ENCODE data around the gene LAGE3.
"Not testable (repeated sequence)": the region's sequence is repeated elsewhere in the genome, so short reads cannot be mapped to it uniquely, and the experiment has no call there.

LAGE3 gene

GRCh38 chrX:154505734-154506133 is 26.7 kb upstream of the LAGE3 start:
- Histone ChIP-seq H3K9me3 (ENCODE audit: insufficient read depth, low read depth, low read length) (no peaks in the 10 kb centered on the region), H2AFZ (ENCODE audit: low read length) (no peak overlapping the region), H4K20me1 (ENCODE audit: insufficient read depth, low read length, poor library complexity, severe bottlenecking) (no peaks in the 10 kb centered on the region), H3K27me3 (ENCODE audit: insufficient read depth, low read length, poor library complexity, severe bottlenecking) (no peaks in the 10 kb centered on the region), H3K4me3 (ENCODE audit: low read length, poor library complexity, severe bottlenecking) (no peak overlapping the region), H3K9me2 (replicated peaks; ENCODE audit: low read depth, low read length) (no peaks in the 10 kb centered on the region), H3K9ac (ENCODE audit: low read depth, low read length, poor library complexity, severe bottlenecking) (no peak overlapping the region), H3F3A (ENCODE audit: low read depth) (no peaks in the 10 kb centered on the region), H3K4me1 (ENCODE audit: insufficient read depth, low read length, poor library complexity, severe bottlenecking) (no peaks in the 10 kb centered on the region), H3K79me2 (ENCODE audit: insufficient read depth, low read length) (no peaks in the 10 kb centered on the region), H3K36me3 (ENCODE audit: insufficient read depth, low read length) (no peaks in the 10 kb centered on the region), H3K4me2 (ENCODE audit: low read depth, low read length, poor library complexity, severe bottlenecking) (no peak overlapping the region)
- TF ChIP-seq EZH2phosphoT487 (IDR thresholded peaks at IDR 0.05; ENCODE audit: borderline replicate concordance) (no peak), CTCF (conservative IDR thresholded peaks at IDR 0.05; ENCODE audit: low read length) (no peak)

GRCh38 chrX:154502989-154503388 is 23.9 kb upstream of the LAGE3 start:
- Histone ChIP-seq H2AFZ (ENCODE audit: low read length) (no peak overlapping the region), H4K20me1 (ENCODE audit: insufficient read depth, low read length, poor library complexity, severe bottlenecking) (no peaks in the 10 kb centered on the region), H3K9me3 (ENCODE audit: insufficient read depth, low read depth, low read length) (no peaks in the 10 kb centered on the region), H3K4me2 (ENCODE audit: low read depth, low read length, poor library complexity, severe bottlenecking) (no peak overlapping the region), H3K27me3 (ENCODE audit: insufficient read depth, low read length, poor library complexity, severe bottlenecking) (no peaks in the 10 kb centered on the region), H3K4me3 (ENCODE audit: low read length, poor library complexity, severe bottlenecking) (no peak overlapping the region), H3K36me3 (ENCODE audit: insufficient read depth, low read length) (no peaks in the 10 kb centered on the region), H3K9ac (ENCODE audit: low read depth, low read length, poor library complexity, severe bottlenecking) (no peak overlapping the region), H3K9me2 (replicated peaks; ENCODE audit: low read depth, low read length) (no peaks in the 10 kb centered on the region), H3K4me1 (ENCODE audit: insufficient read depth, low read length, poor library complexity, severe bottlenecking) (no peaks in the 10 kb centered on the region), H3K79me2 (ENCODE audit: insufficient read depth, low read length) (no peaks in the 10 kb centered on the region), H3F3A (ENCODE audit: low read depth) (no peaks in the 10 kb centered on the region)
- TF ChIP-seq EZH2phosphoT487 (IDR thresholded peaks at IDR 0.05; ENCODE audit: borderline replicate concordance) (no peak), CTCF (conservative IDR thresholded peaks at IDR 0.05; ENCODE audit: low read length) (no peak)

- Histone ChIP-seq H3K27me3 (ENCODE audit: insufficient read depth, low read length, poor library complexity, severe bottlenecking) (no peaks in the 10 kb centered on the region), H3K9ac (ENCODE audit: low read depth, low read length, poor library complexity, severe bottlenecking) (no peak overlapping the region), H3K79me2 (ENCODE audit: insufficient read depth, low read length) (no peaks in the 10 kb centered on the region), H3K9me2 (replicated peaks; ENCODE audit: low read depth, low read length) (no peaks in the 10 kb centered on the region), H3K9me3 (ENCODE audit: insufficient read depth, low read depth, low read length) (no peaks in the 10 kb centered on the region), H3K4me3 (ENCODE audit: low read length, poor library complexity, severe bottlenecking) (no peak overlapping the region), H2AFZ (ENCODE audit: low read length) (no peak overlapping the region), H3K4me1 (ENCODE audit: insufficient read depth, low read length, poor library complexity, severe bottlenecking) (no peaks in the 10 kb centered on the region), H4K20me1 (ENCODE audit: insufficient read depth, low read length, poor library complexity, severe bottlenecking) (no peaks in the 10 kb centered on the region), H3F3A (ENCODE audit: low read depth) (no peaks in the 10 kb centered on the region), H3K4me2 (ENCODE audit: low read depth, low read length, poor library complexity, severe bottlenecking) (no peak overlapping the region), H3K36me3 (ENCODE audit: insufficient read depth, low read length) (no peaks in the 10 kb centered on the region)
- TF ChIP-seq CTCF (conservative IDR thresholded peaks at IDR 0.05; ENCODE audit: low read length) (no peak), EZH2phosphoT487 (IDR thresholded peaks at IDR 0.05; ENCODE audit: borderline replicate concordance) (no peak)
Observed at GRCh38 chrX:154502098-154502497, 23.0 kb upstream of the LAGE3 start.

GRCh38 chrX:154501423-154501822 is 22.3 kb upstream of the LAGE3 start:
- not testable (repeated sequence) for H3K9ac ChIP-seq (ENCODE audit: low read depth, low read length, poor library complexity, severe bottlenecking); H3K4me2 ChIP-seq (ENCODE audit: low read depth, low read length, poor library complexity, severe bottlenecking); H3K9me3 ChIP-seq (ENCODE audit: insufficient read depth, low read depth, low read length); H4K20me1 ChIP-seq (ENCODE audit: insufficient read depth, low read length, poor library complexity, severe bottlenecking); H3K4me3 ChIP-seq (ENCODE audit: low read length, poor library complexity, severe bottlenecking); H2AFZ ChIP-seq (ENCODE audit: low read length); H3K79me2 ChIP-seq (ENCODE audit: insufficient read depth, low read length); H3K27me3 ChIP-seq (ENCODE audit: insufficient read depth, low read length, poor library complexity, severe bottlenecking); H3K4me1 ChIP-seq (ENCODE audit: insufficient read depth, low read length, poor library complexity, severe bottlenecking); H3K9me2 ChIP-seq (replicated peaks; ENCODE audit: low read depth, low read length); H3K36me3 ChIP-seq (ENCODE audit: insufficient read depth, low read length); H3F3A ChIP-seq (ENCODE audit: low read depth)

- H3F3A ChIP-seq (ENCODE audit: low read depth); H4K20me1 ChIP-seq (ENCODE audit: insufficient read depth, low read length, poor library complexity, severe bottlenecking); H3K9me3 ChIP-seq (ENCODE audit: insufficient read depth, low read depth, low read length); H3K9me2 ChIP-seq (replicated peaks; ENCODE audit: low read depth, low read length); H3K4me2 ChIP-seq (ENCODE audit: low read depth, low read length, poor library complexity, severe bottlenecking); H3K36me3 ChIP-seq (ENCODE audit: insufficient read depth, low read length); H3K27me3 ChIP-seq (ENCODE audit: insufficient read depth, low read length, poor library complexity, severe bottlenecking); H3K4me1 ChIP-seq (ENCODE audit: insufficient read depth, low read length, poor library complexity, severe bottlenecking); H3K79me2 ChIP-seq (ENCODE audit: insufficient read depth, low read length); H3K9ac ChIP-seq (ENCODE audit: low read depth, low read length, poor library complexity, severe bottlenecking); H3K4me3 ChIP-seq (ENCODE audit: low read length, poor library complexity, severe bottlenecking); H2AFZ ChIP-seq (ENCODE audit: low read length): not testable (repeated sequence)
Observed at GRCh38 chrX:154496591-154497137, 17.6 kb upstream of the LAGE3 start.

Measured in Loucy (cell line).